UCSD-AML1 (cell line): Measurements from ENCODE around the gene KLC1.

ENCODE experiments used
- DNase-seq: peaks from one replicate; lab custom pipeline; 2025; ENCODE audit not compliant: unreplicated experiment; lab: John Stamatoyannopoulos, UW

Gene KLC1

DNA sequence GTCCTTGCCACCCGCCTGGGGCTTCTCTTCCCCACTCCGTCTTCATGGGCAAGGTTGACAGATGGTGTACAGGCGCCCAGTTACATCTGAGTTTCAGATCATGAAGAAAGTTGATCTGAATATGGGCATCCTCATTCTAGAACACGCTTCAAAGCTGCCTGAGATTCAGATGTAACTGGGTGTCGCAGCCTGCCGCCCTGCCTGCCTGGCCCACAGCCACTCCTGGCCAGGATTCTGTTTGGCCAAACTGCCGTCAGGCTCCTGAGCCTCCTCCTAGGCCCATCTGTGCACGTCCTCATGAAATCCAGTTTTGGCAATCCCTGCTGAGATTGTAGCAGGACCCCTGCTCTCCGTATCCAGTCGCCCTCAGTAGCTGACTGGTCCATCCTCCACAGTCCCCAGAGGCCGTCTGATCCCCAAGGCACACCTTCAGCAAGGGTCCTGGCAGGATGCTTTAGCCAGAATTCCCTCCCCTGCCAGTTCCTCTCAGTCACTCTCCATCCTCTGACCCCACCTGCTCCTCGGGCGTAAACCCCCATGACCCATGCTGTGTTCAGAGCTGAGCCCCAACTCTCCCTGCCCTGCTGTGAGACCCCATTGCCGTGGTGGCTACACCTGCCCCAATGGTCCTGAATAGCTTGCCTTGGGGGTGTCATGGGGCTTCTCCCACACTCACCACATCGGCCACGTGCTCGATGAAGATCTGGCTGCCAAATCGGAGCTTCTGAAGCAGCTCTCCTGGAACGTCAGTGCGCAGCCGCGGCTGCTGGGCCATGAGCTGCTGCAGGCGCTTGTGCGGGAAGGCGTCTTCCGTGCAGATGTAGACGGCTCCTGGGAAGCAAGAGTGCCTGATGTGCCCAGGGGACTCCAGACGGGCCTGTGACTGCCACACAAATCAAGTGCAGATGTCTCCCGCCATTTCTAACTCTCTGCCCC lies 73.8 kb downstream of the KLC1 start:
- DNase-seq, result no peak

DNA sequence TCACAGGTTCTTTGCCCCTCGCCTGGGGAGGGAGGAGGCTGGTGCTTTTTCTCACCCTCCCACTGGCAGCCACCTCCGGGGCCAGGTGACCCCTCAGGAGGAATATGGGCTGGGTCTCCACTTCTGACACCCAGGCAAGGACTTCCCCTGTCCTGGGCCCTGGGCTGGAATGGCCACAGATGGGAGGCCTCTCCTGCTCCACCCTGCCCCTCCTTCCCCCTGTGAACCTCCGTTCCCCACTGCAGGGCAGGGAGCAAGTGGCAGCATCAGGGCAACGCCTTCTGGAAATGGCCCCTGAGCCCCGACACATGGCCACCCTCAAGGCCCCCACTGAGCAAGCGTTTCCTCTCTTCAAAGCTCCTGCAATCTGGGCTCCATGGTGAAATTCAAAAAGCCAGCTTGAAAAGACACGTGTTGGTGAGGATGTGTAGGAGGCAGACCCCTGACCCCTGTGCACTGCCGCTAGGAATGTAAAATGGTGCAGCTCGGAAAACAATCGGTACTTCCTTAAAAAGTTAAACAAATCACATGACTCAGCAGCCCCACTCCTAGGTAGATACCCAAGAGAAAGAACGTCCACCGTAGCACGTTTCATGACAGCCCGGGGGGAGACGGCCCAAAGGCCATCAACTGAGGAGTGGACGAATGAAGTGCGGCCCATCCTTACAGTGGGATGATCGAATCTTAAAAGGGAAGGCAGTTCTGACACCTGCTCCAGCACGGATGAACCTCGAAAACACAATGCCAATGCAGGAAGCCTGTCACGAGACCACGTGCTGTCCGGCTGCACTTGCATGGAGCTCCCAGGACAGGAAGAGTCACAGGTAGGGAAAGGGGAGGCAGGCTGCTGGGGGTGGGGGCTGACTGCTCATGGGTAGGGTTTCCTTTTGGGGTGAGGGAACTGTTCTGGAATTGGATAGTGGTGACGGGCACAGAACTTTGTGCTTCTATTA lies 74.7 kb downstream of the KLC1 start:
- DNase-seq, result no peak

DNA sequence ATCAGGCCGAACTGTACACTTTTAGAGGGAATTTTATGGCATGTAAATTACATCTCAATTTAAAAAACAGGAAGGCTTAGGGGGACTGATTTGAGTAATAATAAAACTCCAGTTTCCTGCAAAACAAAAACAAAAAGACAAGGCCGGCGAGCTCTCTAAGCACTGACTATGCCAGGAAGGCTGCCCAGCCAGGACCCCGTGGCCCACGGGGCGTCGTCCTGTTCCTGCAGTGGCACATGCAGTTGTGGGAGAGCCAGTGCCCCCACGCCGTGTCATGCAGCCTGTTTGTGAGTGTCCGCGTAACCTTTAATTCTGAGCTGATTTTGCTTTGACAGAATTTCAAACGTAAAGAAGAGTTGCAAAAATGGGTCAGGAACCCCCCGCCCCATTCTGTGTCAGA lies 75.7 kb downstream of the KLC1 start:
- DNase-seq, result no peak

DNA sequence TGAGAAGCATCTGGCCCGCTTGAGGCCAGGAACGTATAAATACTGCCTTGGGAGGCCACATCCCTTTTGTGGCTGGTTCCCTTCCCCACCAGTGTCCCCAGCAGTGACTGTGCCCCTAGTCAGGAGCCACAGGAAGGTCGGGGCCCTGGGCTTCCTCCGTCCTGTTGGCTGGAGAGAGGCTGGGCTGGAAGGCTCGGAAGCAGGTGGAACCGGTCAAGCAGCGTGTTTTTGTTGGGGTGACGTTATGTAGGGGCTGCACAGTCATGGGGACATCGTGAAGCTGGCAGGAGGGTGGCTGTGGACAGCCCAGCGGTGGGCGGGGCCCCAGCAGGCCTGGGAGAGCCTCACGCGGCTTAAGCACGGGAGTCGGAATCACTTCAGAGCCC lies 76.1 kb downstream of the KLC1 start:
- peak; percentile 21 for DNase-seq

DNA sequence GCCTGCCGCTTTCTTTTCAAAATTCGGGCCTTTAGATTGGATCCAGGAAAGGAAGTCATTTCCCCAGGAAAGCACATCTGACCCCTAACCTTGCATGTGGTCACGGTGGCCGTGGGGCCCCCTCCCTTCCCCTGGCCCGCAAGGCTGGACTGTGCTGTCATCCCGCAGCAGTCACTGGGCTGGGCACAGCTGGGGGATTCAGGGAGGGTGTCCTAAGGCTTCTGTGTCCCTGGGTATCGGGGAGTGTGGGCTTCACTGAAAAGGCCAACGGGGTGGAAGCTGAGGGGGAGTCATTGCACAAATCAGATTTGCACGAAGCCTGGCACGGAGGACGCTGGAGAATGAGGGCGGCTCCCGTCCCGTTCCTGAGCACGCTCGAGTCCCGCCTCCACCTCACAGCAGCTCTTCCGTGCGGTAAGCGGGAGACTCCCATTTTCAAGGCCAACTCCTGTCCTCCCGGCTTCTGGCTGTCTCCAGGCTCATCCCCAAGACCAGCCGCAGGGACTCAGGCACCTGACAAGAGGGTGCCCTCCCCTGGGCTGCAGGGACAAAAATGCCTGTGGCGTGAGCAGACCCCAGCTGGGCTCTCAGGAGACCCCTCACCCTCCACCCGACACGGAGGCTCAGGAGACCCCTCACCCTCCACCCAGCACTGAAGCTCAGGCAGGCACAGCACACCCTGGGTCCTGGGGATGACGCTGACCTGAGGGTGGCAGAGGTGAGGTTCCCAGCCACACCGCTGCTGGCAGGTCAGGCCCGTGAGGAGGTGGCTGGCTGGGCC lies 76.7 kb downstream of the KLC1 start:
- no peak for DNase-seq

DNA sequence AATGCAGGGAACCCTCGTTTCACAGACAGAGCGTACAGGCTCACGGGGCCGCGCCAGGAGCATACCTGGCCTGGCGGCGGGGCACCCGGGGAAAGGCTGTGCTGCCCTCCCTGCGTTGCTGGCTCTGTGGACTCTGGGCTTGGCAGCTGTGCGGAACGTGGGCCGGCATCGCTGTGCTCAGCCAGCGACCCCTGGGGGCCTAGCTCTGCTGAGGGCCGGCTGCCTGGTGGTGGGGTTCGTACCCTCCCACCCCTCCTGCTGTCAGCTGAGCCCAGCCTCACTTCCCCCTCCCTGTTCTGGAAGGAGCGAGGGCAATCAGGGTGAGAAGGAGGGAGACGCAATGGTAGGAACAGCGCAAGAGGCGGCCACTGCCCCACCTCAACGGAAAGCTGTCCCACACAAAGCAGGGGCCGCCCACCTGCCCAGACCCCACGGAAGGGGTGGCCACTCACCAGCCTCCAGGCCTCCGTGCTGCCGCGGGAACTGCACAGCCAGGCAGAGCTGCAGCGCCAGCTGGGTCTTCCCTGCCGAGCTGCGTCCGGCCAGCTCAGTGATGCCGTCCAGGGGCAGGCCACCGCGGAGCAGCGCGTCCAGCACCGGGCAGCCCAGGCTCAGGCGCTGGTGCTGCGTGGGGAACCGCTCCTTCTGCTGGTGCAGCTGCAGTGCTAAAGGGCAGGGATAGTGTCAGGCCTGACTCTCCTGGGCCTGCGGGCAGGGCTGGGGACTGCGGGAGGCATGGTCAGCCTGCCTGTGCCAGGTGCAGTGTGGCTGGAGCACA lies 77.7 kb downstream of the KLC1 start:
- DNase-seq, result no peak

DNA sequence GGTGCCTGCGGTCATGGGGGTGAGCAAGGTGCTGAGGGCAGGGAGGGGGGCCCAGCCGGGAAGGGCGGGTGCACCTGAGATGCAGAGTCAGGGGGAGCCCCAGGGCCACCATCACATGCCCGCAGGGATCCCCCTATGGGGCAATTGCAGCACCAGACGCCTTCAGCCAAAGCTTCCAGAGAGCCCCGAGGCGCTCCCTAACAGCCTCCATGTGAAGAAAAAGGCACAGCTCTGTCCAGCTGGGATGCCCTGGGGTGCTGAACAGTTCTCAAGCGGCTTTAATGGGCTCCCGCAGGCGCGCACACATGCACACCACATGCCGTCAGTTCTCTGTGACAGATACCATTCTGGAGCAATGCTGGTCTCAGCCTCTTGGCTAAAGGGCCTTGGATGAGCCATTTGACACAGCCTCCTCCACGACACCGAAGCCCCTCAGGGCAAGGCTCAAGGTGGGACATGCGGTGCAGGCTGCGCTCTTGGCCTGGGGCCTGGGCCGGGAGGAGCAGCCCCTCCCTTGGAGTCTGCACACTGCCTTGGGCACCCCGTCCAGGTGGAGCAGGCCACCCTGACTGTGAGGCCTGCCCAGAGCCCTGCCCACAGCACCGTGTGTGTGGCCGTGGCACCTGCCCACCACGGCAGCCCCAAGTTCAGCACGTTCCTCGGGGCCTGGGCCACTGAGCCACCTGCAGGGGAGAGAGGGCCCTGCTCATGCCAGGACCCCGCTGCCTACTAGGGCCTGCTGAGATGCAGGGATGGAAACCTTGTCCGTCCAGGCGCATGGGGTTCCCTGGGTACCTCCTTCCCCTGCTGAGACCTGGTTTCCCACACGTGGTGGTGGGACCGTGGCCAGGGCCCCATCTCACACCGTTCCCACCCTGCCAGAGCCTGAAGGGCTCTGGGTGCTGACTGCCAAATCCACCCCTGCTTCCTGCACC lies 78.6 kb downstream of the KLC1 start:
- DNase-seq, result no peak

DNA sequence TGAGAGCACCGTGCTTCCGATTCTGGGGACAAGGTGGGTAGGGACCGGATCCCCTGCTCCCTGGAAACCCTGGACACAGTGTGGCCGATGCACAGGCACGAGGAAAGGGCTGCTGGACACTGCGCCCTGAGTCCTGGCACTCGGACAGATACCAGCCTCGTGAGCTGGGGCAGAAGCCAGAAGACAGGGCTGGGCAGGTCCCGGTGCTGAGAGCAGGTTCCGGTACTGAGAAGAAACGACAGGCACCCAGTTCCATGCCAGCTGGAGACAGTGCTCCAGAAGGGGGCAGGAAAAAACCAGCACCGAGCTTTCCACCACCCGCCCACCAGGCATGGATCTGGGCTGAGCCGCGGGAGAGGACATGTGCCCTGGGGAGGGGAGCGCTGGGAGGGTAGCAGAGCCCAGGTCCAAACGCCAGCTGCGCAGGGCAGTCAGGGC lies 79.8 kb downstream of the KLC1 start:
- DNase-seq, result no peak

DNA sequence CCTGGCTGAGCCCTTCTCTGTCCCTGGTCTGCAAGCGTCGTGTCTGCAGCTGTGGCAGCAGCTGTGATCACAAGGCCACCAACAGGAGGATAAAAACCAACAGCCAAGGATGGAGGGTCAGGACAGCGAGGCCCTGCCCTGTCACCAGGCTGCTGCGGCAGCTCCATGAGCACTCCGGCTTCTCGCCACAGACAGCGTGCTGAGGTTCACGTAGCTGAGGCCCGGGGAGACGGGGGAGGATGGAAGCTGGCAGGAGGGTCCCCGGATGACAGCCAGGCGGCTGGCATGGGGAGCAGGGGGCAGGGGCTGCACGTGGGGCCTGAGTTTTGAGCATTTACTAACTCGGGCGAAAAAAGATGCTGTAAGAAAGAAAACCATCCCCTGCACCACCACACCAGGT lies 80.8 kb downstream of the KLC1 start:
- no peak for DNase-seq

DNA sequence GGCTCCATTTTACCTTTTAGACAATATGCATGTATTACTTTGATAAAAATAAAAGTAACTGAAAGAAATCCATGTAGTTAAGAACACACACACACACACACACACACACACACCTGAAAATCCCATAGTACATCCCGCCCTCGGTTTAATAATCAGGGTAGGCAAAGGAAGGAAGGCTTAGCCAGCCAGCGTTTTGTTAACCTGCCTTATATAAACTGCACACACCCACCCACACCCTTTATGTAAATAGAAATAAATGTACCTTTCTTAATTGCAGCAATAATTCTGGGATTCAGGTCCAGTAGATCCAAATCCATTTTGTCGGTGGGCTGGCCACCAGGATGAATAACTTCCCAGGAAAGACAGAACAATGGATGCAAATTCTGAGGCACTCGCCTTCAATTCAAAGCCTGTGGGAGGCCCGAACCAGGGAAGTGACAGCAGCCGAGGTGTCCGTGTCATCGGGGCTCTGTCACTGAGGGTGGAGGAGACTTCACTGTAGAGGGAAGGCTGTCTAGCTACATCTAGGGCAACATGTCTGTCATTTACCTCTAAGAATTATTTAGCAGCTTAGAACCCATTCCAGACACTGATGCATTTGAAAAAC lies 81.9 kb downstream of the KLC1 start:
- no peak for DNase-seq

DNA sequence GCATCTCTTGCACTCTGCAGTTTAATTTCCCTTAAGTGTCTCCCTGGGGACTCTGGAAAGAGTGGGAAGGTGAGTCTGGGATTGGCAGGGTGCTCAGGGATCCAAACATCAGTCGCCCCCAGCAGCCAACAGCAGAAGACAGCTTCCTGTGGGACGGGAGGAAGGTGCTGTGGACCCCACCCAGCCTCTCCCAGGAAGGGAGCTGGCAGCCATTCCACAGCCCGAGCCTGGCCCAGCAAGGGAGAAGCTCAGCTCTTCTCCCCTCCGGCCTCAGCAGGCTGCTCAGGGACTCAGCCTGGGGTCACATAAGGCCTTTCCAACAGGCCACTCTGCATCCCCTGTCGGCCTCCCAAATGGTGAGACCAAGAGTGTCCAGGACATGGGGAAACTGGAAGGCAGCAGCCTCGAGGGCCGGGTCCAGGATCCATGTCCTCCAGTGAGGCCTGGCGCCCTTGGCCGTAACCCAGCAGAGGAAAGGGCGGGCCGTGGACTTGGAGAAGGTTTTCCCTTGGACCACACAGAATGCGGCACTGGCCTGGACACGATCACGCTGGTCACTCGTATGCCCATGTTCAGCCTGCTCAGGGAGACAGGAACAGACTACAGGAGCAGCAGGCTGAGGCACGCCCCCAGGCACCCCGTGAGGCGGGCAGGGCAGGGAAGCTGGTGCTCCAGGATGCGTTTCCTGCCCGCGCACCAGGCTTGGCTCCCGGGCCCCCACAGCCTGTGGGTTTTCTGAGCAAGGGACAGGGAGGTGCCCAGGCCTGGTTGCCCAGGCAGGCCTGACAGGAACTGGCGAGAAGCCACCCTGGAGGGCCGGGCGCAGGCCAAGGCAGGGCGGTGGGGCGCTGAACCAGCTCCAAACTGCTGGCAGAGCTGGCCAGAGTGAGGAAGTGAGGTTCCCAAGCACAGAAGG lies 82.8 kb downstream of the KLC1 start:
- DNase-seq, result no peak

DNA sequence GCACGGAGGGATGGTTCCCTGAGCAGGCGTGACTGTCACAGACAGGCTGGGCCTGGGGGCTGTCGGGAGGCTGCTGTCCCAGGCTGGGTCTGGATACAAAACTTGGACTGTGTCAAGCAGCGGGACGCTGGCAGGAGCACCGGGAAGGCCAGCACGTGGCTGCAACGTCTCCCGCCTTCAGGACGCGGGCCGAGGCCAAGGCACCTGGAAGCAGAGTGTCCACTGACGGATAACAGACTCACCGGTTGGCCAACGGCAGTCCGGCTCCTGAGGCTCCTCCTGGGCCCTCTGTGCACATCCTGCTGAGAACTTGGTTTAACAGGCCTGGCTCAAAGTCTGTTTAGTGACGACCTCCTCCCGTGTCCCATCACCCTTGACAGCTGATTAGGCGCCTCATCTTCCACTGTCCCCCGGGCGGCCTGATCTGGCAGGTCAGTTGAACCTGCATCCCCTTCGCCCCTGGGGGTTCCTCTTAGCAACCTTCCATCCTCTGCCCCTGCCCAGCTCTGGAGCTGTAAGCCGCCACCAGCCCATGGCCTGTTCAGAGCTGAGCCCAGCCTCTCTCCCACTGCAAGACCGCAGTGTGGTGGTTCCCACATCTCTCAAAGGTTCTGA lies 83.7 kb downstream of the KLC1 start:
- no peak for DNase-seq

DNA sequence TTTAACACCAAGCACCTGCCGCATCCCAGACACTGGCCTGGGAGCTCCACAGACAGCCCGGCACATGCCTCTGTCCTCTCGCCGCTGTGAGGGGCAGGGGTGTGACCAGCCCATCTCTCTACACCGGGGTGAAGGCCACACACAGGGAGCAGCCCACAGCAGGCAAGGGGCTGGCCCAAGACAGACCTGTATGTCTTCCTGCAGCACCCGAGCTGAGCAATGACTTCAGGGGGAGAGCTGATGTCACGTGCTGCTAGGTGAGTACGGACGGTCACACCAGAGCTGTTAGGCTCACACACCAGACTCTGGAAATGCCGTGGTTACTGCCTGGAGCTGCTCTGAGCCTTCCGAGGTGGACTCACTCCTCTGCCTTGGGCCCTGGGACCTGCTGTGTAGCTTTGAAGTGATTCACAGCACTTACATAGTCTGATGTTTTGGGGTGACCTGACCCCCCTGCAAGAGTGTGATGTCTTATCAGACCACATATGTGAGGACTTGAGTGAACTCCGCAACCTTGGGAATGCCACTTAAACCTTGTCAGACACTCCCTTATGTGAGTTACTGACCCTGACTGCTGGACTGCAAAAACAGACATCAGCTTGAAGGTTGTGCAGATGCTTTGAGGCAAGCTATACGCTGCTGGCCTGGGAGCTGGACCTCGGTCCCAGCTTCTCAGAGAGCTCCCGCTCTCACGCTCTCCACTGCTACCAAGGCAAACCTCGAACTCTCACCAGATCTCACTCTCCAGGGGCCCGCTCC lies 84.5 kb downstream of the KLC1 start:
- DNase-seq, result no peak

DNA sequence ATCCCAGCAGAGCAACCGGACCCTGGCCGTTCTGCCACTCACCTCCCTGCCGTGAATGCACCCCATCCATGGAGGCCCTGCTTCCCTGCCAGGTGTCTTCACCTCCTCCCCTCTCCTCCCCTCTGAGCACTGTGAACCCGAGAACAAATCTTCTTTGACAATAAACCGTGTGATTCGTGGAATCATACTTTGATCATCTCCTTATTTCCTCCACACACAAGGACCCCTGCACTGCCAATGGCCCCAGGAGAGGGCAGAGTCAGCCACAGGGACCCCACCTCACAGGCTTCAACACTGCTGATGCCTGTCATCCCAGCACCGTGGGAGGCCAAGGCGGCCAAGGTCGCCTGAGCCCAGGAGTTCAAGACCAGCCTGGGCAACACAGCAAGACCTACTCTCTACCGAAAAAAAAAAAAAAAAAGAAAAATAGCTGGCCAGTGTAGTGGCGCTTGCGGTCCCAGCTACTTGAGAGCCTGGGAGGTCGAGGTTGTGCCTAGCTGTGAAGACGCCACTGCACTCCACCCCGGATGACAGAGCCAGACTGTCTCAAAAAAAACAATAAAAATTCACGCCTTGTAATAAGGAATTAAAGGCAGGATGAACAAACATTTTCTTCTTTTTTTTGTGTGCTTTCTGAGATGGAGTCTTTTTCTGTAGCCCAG lies 85.2 kb downstream of the KLC1 start:
- DNase-seq, result no peak

DNA sequence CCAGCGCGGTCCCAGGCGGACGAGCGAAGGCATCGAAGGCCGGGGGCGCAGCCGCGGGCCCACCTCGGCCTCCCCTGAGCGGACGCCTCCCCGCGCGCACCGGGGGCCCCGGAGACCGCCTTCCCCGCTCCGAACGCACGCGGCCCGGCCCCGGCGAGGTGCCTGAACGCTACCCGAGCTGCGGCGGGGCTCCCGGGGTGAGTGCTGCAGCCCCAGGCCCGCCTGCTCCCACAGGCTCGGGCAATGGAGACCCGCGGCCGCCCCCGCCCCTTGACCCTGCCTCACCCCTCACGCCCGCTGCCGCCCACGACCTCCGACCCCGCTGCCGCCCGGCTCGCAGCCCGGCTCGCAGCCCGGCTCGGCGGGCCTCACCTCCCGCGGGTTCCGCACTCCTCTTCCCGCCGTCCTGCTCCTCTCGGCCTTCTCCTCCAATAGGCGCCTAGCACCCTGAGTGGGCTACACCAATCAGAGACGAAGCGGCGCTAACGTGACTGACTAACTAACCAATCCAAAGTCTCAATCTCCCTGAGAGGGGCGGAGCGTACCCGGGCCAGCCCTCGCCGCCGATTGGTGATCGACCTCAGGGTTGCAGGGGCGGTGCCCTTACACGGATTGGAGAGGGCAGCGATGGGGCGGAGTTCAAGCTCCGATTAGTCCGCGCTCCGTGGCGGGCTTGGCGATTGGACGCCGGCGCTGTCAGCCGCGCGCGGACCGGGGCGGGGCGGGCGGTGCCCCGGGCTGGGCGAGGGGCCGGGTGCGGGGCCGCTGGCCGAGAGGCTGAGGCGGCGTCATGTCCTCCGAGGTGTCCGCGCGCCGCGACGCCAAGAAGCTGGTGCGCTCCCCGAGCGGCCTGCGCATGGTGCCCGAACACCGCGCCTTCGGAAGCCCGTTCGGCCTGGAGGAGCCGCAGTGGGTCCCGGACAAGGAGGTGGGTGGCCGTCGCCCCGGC lies 86.3 kb downstream of the KLC1 start, which contains the start of the genes XRCC3 and ZFYVE21:
Gene XRCC3 (minus strand): TSS at position 400 of the 949 bp plus-strand sequence. CDS start 4,364 bp downstream, outside the sequence.
Gene ZFYVE21 (plus strand): TSS at position 759 of the 949 bp plus-strand sequence. CDS start 32 bp downstream, at position 791.
- peak; percentile 100 for DNase-seq
